HG02970 (cell line): Measurements from ENCODE around the gene KCNIP4.

ENCODE experiments used
- ATAC-seq: cut with Tn5 transposase; IDR thresholded peaks from one replicate; pipeline ENCODE4 v1.9.1; 2021; ENCODE audit warnings: mild to moderate bottlenecking, moderate library complexity, moderate number of reproducible peaks; ENCODE audit not compliant: unreplicated experiment, low FRiP score

KCNIP4 gene

DNA sequence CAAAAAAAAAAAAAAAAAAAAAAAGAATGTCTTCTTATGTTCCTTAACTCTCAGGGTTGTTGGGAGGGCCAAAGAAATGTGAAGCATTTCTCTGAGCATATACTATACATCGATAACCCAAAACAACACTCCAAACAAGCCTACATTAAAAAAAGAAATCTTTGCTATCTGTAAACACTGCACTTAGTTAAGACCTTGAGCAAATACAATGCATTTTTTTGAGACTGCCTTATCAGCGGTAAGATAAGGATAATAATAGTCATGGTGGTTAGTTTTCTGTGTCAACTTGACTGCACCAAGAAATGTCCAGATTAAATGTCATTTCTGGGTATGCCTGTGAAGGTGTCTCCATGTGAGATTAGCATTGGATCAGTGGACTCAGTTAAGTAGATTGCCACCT, 706.4 kb downstream of the KCNIP4 start:
- no peak for ATAC-seq

DNA sequence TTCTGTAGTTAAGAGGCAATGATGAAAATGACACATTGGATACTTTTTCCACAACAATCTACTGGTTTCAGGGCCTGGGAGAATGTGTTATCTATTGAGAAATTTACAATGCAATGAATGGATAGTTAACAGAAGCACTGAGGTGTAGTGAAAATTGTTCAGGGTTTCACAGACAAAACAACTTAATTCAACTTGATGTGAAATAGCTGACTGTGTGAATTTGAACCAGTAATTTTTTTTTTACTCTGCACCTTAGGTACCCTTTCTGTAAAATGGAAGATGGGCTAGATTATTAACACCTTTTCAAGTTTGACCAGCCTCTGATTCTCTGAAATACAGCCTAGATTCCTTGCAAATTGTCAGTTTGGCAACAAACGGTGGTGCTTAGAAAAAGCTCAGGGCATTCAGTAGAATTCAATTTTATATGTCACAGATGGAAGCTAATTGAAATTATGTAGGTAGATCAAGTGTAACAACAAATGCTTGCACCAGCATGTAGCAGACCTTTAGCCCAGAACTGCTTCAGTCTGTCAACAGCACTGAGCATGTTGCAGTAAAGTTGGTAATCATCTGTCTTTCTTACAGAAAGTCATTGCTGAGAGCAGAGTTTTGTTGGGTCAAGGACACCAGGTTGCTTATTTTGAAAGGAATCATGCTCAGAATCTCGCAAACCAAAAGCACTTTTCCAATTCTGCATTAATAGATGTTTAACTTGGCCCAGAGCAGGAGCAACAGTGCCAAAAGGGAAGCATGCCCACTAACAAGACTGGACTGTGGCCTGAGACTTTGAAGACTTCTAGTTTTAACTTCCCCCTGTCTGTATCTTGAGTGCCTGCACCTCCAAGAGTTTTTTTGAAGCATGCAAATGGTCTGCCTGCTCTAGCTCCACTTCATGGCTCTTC, 721.7 kb downstream of the KCNIP4 start:
- ATAC-seq, result no peak

GRCh38 chr4:21211846-21212245, 736.7 kb downstream of the KCNIP4 start:
- ATAC-seq, result no peak

- no peak for ATAC-seq
These were observed 738.7 kb downstream of the KCNIP4 start for GRCh38 chr4:21209860-21210259.

GRCh38 chr4:21205821-21206531, 742.6 kb downstream of the KCNIP4 start:
- ATAC-seq, result no peak

GRCh38 chr4:21203416-21203815, 745.2 kb downstream of the KCNIP4 start:
- no peak for ATAC-seq

- no peak for ATAC-seq
These were observed 745.6 kb downstream of the KCNIP4 start for GRCh38 chr4:21202959-21203358.

- ATAC-seq, result no peak
These were observed 749.9 kb downstream of the KCNIP4 start for GRCh38 chr4:21198683-21199082.

GRCh38 chr4:21195682-21196081, 752.9 kb downstream of the KCNIP4 start:
- no peak for ATAC-seq

DNA sequence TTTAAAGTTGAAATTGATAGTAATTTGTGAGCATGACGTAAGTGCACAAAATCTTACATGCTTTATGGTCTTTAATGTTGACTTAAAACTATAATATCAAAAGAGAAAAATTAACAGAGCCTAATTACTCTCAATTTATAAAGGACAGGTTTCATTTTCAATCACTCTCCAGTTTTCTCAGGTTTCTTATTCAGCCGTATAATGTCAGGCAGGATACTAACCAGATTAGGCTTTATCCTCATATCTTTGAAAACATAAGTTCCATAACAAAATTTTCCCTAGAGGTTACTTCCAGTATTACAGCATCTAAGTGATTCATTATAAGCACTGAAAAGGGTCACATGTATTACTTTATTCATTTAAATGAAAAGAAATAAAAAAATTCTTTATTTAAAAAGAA, 756.2 kb downstream of the KCNIP4 start:
- no peak for ATAC-seq

DNA sequence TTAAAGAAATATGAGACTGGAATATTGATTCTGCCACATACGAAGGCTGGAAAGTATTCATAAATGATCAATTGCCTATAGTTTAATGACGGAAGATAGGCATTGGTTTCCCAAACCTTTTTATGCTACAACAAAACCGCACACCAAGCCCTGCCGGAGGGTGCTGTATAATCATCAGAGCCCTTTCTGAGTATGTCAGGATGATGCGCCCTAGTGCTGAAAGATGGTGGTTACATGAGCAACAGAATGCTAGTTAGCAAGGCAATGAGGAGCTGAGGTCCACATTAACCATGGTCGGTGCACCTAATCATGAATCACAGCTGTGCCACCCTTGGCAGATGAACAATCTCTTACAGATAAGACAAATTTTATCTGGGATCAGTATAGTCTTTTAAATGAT, 757.3 kb downstream of the KCNIP4 start:
- no peak for ATAC-seq

DNA sequence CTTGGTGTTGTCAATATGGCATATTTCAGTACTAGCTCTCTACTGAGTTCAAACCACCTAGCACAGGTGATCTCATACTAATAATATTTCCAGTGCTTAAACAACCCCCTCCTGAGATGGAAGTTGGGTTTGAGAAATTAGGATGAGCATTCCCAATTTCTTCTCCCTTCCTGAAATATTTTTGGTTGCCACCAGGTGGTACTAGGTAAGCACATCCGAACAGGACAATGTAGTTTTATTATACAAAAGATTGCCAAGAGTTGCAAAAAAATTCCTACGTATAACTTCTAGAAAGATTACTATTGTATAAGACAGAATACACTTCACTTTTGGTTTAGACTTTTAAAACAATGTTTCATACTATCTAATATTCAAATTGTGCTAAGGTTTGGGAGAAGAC, 763.8 kb downstream of the KCNIP4 start:
- ATAC-seq, result no peak

GRCh38 chr4:21181716-21182115, 766.9 kb downstream of the KCNIP4 start:
- ATAC-seq, result no peak

DNA sequence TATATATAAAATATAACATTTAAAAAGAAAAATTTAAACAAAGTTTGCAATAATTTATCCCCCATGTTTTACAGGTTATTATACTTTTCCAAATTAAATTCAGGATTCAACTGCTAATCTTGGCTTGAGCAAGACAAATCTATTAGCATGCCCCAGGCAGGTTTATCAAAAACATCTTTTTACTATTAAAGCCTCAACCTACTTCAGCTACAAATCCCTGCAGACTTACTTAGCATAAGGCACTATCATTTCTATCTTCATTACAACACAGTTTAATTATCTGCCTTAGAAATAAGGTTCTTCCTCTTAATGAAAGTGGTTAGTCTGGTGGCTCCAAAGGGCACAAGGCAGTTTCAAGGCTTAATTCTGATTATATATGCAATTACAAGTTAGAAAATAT, 770.7 kb downstream of the KCNIP4 start:
- ATAC-seq, result no peak

- ATAC-seq, result no peak
These were observed 771.5 kb downstream of the KCNIP4 start for GRCh38 chr4:21177092-21177491.

- ATAC-seq, result no peak
These were observed 780.9 kb downstream of the KCNIP4 start for GRCh38 chr4:21167711-21168110.

GRCh38 chr4:21155367-21155766, 793.2 kb downstream of the KCNIP4 start:
- no peak for ATAC-seq

- no peak for ATAC-seq
These were observed 809.2 kb downstream of the KCNIP4 start for GRCh38 chr4:21139327-21139726.

DNA sequence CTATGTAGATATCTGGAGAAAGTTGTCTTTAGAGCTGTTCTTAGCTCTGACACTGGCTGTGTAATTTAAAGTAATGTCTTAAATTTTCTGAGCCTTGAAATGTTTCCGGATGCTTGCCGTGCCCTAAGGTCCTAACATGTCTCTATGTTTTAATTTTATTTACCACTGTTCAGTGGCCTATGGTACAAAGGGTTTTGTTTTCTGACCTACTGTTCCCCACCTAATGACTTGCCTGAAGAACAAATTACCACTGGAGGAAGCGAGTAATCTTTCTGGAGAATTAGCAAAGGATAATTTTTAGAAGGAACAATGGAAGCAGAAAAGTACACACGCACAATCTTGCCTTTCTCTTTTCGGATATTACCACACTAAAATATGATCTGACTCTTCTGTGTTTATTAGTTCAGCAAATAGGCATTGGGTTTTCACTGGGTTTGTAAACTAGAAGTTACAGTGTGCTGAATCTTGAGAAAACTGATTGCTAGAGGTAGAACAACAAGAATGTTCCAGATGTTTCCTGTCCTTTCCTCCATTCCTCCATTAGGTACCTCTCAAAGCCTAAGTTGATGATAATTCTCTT, 812.4 kb downstream of the KCNIP4 start:
- no peak for ATAC-seq

GRCh38 chr4:21134994-21135393, 813.6 kb downstream of the KCNIP4 start:
- no peak for ATAC-seq

- no peak for ATAC-seq
These were observed 818.0 kb downstream of the KCNIP4 start for GRCh38 chr4:21130606-21131005.
